ENCODE data around the gene SFI1. TPM values are rescaled to one million over a fixed set of nuclear protein-coding genes. Genes with fewer than 3 reads are reported as not detected.

The SFI1 gene
- total and polyA plus RNA-seq, 2 of the 8 experiments (the other 6 are each of a cell fraction or from before 2014, with no cell fraction given): 10.4 to 30.1 TPM

DNA sequence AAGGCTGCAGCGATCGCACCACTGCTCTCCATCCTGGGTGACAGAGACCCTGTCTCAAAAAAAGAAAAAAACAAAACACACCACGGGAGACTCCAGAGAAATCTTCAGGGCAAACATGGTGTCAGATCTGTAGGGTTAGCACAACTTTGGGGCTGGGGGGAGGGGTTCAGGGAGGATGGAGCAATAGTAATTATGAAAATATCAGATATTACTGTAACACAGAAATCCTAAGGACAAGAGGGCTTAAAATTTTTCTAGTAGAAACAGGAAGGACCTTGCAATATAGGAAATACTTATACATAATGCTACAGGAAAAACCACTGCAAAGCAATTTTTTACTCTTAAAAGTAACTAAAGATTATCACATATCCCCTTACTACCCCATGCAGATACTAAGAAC lies 20.5 kb upstream of the SFI1 start (continued):
- no peak for TF ChIP-seq BRCA1 (IDR thresholded peaks at IDR 0.05; ENCODE audit: low read depth, low read length)
